ENCODE data around the gene IGSF21.

GRCh38 chr1:18064534-18064933 is 43.1 kb upstream of the IGSF21 start:
- TF ChIP-seq CTCF (IDR thresholded peaks at IDR 0.05) (no peak), POLR2AphosphoS5 (IDR thresholded peaks at IDR 0.05; ENCODE audit: insufficient read depth in 1 of 2, low read depth in 1 of 2) (no peak), POLR2A (IDR thresholded peaks at IDR 0.05) (no peak)

Measured in vagina (tissue), 2 donors.